ENCODE data around the gene EPS15.
A peak's percentile ranks its signal among the peaks of the same experiment; 100 is the strongest.
"Not testable (repeated sequence)": the region's sequence is repeated elsewhere in the genome, so short reads cannot be mapped to it uniquely, and the experiment has no call there.

The EPS15 gene

DNA sequence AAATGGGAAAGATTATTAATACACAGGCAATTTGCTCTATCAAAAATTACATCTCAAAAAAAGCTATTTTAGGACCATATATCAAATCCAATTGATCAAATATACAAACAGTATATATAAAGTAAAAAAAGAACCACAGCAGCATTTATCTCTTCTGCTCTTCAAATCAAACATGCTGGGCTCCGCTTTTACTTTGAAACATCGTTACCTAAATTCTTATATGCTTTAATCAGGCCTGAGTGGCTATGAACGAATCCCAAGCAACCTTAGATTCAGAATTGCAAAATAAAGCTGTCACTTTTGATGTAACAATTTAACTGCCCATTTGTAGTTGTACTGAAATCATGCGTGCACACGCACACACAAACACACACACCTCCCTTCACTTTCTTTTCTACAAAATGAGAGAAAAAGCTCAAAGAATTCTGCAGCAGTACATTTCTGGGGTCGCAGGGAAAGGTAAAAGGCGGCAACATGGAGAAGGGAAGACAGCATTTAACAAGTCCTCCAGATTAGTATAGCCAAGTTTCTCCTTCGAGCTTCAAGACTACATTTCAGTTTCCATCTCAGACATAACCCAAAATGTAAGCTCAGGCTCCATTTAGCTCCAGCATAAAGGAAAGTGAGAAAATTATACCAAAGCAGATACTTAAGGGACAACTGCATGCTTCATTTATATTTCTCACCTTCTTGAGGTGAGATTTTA lies 96.5 kb downstream of the EPS15 start:
- DNase-seq, result no peak

DNA sequence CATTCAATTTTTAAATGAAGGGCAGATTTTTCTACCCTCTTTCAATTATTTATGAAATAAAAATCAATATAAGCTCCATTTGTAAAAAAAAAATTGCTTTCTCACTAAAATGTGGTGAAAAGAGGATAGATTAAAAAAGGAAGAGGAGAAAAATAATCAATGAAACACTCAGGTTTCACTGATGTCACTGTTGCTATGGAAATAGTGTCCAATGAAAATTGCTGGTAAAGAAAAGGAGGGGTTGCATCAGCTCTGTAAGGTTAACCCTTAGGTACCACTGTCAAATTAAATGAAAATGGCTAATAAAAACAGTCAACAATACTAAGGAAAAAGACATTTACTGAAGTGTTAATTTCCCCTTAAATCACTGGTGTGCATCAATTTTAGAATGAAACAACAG lies 97.1 kb downstream of the EPS15 start:
- peak; percentile 5 for DNase-seq

DNA sequence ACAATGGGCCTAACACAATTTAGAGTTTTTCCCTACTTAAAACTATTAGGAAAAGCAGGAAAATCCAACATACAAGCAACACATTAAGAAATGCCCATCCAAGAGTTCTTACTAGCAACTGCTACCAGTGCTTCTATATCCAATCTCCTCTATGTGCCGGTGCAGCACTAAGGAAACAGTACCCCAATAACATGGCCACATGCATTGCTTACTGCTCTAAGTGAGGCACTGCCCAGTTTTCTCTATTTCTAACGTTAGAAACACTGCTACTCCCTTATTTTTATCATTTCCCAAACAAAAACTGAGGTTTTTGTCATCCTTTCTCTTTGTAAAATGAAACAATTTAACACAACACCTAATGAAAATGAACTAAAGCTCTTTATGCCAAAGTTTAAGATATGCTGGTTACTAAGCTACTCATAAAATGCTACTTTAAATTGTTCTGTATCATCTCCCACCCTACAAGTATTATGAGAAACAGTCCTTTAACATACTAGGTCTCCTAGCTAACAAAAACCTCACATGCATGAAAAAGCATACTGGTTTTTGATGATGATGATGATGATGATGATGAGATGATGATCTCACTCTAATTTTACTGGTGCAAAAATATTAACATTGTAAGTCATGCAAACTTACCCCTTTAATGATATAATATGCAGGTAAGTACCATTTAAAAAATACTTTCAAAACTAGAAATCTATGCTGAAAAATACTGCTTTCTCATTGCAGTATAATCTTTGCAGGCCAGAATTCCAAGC lies 98.0 kb downstream of the EPS15 start:
- no peak for DNase-seq

DNA sequence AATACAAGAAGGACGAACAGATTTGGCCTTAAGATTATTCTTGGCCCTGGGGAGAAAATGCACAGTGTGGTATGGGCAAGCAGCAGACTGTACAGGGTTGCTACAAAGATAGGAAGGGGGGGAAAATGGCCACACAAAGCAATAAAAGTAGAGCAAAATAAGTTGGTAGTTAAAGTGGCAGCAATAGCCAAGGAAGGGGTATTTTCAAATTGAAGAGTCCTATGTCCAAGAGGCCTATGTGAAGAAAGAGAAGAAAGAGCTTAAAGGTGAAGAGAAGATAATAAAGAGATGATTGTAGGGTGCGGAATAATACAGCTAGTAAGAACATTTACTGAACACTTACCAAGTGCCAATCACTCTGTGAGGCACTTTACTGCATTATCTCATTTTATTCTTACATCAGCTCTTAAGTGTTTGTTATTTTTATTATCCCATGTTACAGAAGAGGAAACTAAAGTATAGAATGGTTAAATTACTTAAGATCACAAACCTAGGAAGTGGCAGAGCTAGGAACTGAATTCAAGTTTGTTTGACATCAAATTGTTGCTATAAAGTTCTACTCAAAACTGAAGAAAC lies 100.6 kb downstream of the EPS15 start:
- no peak for DNase-seq

DNA sequence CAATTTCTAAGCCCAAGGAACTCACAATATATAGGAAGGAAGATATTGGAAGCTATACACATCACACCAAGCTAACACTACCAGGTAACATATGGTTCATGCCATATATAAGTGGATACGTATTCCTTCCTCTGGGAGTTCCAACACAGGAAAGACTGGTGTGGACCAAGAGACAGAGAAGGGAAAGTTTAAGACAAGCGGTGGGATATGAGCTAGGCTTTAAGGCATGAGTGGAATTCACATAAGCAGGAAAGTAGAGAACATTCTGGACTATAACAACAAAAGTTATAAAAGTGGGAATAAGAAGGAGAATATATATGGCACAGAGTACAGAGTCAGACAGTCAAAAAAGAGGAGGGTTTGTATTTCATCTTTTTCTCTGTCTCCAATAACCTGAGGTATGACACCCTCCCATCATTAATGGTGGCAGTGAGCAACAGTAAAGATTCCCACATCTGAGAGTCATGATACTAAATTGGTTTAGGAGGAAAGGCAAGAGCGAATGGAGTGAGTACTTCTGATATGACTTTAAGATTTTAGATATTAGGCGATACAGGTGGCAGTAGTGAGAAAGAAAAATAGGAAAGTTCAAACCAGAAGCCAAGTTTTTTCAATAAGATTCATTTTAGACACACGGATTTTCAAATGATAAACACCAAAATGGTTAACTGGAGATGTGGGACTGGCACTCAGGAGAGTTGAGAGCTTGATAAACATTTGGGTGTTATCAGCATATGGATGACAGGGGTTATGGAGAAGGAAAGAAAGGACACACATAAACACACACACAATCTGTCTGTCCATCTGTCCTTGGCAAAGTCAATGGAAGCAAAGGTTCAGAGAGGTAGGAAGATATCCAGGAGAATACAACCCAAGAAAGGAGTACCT lies 101.3 kb downstream of the EPS15 start:
- DNase-seq, result no peak

DNA sequence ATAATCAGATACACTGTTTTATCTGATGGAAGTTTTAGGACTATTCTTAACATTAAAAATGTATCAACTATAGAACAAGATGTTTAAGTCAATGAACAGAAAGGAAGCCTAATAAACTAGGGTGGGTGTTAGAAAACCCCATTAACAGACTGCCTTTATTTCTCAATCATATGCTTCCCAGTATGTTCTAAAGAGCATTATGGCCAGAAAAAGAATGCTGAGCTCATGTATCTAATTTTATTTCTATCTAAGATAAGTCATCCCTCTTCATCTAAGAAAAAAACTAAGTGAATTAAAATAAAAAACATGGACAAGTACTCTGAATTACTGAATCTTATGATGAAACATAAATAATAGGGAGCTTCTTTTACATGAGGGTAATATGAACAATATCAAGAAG lies 102.2 kb downstream of the EPS15 start:
- DNase-seq, result no peak

DNA sequence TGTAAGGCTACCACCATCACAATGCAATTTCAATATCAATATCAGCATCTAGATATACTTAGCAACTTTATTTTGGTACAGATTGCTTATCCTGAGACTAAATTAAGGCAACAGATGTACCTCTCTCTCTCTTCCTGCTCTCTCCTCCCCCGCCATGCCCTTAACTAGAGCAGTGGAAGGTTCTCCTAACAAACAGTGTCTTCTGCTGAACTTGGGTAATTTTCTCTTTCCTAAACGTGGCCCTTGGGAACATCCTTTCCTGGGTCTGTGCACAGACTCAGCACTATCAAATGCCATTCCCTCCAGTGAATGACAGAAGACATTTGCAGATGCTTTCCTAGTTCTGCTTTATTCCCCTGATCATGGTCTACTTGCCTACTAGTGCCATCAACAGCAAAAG lies 103.1 kb downstream of the EPS15 start:
- no peak for DNase-seq

DNA sequence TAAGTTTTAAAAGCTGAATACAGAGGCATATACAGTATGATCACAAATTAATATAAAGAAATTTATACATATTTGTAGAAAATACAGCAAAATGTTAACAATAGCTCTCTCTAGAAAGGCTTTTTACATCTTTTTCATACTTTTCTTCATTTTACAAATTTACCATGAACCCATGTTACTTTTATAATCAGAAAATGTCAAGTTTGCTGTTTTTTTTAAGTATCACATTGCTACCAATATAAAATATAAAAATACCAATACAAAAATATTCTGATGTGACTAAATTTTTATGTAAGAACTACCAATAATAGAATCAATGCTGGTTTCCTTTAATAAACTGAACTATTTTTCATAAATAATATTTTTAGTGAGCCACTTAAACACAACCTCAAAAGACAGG lies 104.3 kb downstream of the EPS15 start:
- DNase-seq, result no peak

DNA sequence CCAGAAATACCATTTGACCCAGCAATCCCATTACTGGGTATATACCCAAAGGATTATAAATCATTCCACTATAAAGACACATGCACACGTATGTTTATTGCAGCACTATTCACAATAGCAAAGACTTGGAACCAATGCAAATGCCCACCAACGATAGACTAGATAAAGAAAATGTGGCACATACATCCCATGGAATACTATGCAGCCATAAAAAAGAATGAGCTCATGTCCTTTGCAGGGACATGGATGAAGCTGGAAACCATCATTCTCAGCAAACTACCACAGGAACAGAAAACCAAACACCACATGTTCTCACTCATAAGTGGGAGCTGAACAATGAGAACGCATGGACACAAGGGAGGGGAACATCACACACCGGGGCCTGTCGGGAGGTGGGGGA lies 107.2 kb downstream of the EPS15 start:
- not testable (repeated sequence) for DNase-seq

DNA sequence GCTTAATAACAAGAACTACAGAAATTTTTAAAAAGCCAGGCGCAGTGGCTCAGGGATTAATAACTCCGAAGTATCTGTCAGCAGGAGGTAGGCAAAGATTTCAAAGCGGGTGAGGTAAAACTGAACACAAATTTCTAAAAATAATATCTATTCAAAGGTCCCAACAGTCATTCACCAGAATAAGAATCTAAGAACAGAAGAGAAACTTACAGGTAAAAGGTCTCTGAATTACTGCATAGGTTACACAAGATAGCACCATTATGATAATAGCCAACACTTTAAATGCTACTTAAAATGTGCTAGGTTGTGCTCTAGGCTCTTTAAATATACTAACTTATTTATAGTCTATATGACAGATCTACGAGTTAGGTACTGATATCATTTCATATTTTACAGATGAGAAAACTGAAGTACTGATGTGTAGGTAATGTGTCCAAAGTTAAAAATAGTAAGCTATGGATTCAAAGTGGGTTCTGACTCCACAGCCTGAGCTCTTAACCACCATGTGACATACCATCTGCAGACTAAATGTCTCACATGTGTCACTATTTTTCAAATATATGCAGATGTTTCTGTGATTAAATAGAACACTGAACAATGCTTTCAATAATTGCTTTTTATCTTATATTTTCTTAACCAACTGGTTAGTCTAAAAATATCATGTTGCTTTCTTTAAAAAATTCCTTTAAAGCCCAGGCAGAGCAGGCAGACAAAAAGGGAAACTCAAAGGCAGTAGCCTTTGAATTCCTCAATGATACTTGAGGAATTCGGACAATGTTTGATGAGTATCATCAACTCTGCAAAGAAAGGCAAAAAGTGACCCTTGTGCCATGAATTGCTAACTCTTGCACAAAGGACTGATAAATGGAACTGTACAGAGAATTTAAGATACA lies 108.3 kb downstream of the EPS15 start:
- DNase-seq, result no peak

DNA sequence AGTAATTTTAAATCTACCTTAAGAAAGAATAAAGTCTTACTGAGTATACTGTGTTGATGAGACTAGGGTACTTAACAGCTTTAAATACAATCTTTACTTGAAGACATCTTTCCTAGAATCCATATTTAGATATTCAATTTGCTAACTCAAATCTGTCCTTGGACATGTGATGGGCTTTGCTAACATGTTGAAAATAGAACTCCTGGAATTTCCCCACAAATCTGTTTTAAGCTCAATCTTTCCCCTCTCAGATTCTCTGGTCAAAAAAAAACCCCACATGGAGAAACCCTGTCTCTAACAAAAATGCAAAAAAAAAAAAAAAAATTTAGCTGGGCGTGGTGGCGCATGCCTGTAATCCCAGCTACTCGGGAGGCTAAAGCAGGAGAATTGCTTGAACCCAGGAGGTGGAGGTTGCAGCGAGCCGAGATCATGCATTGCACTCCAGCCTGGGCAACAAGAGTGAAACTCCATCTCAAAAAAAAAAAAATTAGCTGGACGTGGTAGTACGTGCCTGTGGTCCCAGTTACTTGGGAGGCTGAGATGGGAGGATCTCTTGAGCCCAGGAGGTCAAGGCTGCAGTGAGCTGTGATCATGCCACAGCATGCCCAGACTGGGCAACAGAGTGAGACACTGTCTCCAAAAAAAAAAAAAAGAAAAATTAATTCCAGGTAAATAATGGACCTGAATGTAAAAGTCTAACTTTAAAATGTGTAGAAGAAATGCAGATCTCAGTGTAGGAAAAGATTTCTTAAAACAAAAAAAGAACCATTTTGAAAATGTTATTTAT lies 109.1 kb downstream of the EPS15 start:
- DNase-seq, result not testable (repeated sequence)

DNA sequence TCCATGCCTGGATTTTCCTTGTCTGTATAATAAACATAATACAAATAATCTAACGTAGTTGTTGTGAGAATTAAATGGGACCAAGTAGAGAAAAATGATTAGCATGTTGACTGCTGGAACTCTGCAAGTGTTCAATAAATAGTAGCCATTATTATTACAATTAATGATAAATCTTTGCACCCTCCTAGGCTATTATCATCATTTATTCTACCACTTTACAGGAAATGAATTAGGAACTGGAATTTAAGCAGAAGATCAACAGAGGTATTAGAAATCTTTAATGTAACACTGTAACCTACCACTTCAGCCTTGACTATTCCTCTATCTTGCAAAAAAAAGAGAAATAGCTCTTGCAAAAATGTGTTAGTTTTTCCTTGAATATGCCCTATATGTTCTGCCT lies 126.8 kb downstream of the EPS15 start:
- no peak for DNase-seq

DNA sequence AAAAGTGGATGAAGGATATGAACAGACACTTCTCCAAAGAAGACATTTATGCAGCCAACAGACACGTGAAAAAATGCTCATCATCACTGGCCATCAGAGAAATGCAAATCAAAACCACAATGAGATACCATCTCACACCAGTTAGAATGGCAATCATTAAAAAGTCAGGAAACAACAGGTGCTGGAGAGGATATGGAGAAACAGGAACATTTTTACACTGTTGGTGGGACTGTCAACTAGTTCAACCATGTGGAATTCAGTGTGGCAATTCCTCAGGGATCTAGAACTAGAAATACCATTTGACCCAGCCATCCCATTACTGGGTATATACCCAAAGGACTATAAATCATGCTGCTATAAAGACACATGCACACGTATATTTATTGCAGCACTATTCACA lies 128.4 kb downstream of the EPS15 start:
- not testable (repeated sequence) for DNase-seq

DNA sequence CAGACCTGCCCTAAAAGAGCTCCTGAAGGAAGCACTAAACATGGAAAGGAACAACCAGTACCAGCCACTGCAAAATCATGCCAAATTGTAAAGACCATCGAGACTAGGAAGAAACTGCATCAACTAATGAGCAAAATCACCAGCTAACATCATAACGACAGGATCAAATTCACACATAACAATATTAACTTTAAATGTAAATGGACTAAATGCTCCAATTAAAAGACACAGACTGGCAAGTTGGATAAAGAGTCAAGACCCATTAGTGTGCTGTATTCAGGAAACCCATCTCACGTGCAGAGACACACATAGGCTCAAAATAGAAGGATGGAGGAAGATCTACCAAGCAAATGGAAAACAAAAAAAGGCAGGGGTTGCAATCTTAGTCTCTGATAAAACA lies 131.8 kb downstream of the EPS15 start:
- DNase-seq, result not testable (repeated sequence)

DNA sequence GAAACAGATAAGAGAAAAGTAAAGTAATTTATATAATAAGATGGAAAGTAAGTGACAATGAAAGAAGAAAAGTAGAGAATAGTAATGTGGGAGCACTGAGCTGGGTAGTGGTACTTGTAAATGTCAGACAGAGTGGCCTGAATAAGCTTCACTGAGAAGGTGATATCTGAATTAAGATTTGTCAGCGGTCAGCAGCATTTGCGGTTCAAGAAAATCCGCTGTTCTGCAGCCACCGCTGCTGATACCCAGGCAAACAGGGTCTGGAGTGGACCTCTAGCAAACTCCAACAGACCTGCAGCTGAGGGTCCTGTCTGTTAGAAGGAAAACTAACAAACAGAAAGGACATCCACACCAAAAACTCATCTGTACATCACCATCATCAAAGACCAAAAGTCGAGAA lies 132.8 kb downstream of the EPS15 start:
- DNase-seq, result not testable (repeated sequence)

DNA sequence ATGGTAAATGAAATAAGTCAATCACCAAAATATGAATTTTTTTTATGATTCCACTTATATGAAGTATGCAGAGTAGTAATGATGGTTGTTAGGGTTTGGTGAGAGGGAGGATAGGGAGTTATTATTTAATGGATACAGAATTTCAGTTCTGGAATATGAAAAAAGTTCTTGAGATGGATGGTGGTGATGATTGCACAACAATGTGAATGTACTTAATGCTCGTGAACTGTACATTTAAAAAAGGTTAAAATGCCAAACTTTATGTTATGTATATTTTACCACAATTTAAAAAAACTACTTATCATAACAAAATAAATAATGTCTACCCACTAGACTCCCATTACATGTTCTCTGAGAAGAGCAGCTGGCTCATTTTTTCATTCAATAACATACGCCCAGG lies 133.3 kb downstream of the EPS15 start:
- no peak for DNase-seq

DNA sequence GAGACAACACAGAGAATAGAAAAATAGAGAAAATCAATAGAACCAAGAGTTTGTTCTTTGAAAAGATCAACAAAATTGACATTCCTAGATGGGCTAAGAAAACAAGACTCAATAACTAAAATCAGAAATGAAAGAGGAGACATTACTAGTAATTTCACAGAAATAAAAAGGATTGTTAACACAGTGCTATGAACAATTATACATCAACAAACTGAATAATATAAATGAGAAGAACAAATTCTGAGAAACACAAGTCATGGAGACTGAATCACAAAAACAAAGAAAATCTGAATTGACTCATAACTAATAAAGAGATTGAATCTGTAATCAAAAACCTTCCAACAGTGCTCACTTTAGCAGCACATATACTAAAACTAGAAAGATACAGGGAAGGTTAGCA lies 137.1 kb downstream of the EPS15 start:
- DNase-seq, result no peak

DNA sequence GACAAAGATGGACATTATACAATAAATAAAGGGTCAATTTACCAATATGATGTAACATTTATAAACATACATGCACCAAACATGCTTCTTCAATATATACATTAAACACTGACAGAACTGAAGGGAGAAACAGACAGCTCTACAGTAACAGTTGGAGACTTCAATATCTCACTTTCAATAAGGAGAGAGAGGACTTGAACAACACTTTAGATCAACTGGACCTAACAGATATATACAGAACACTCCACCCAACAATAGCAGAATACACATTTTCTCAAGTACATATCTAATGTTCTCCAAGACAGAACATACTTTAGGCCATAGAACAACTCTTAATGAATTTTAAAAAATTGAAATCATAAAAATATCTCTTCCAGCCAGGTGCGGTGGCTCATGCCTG lies 138.1 kb downstream of the EPS15 start:
- no peak for DNase-seq

DNA sequence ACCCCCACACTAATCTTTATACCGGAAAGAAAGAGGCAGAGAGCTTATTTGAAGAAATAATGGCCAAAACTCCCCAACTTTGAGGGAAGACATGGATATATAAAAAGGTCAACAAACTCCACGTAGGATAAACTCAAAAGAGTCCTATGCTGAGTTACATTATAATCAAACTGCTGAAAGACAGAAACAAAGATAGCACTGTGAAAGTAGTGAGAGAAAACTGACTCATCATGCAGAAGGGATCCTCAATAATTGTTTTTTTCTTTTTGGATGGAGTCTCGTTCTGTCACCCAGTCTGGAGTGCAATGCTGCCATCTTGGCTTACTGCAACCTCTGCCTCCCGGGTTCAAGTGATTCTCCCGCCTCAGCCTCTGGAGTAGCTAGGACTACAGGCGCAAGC lies 140.2 kb downstream of the EPS15 start:
- no peak for DNase-seq

DNA sequence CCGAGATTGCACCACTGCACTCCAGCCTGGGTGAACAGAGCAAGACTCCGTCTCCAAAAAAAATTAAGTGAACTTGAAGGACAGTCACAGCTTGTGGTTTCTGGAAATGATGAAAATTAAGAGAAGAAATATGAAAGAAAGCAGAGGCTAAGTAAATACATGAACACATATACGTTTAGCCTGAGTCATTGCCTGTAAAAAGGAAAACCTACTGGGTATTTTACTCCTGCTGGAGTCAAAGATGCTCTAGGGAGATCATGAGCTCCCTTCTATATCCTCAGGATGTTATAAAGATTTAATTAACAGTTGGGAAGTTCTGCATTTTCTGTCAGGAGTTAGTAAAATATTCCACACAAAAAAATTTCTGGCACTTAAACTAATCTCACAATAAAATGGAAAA lies 145.2 kb downstream of the EPS15 start:
- DNase-seq, result no peak

DNA sequence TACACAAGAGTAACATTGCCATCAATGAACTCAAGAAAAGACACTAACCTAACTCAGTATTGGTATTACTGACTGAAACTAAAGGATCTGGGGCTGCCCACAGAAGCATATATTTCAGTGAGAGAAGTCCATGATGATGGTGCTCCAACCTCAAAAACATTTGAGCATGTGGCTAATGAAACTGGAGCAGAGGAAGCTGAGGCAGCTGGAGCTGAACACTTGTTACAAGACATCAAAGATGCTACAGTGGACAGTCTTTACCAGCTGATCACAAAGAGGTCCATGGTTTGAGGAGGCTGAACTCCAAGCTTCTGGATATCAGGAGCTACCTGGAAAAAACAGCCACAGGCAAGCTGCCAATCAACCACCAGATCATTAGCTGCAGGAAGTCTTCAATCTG lies 146.5 kb downstream of the EPS15 start:
- DNase-seq, result no peak

Measured in central memory CD4-positive, alpha-beta T cell (primary cell).